ENCODE measurements around the gene RAB3D. TPM values are rescaled to one million over a fixed set of nuclear protein-coding genes. Genes with fewer than 3 reads are reported as not detected.
A peak's percentile ranks its signal among the peaks of the same experiment; 100 is the strongest.

RAB3D gene
- total RNA-seq, 1 donor from 2014 or later: 7.2 TPM

- no peak for TF ChIP-seq CTCF (IDR thresholded peaks at IDR 0.05; ENCODE audit: borderline replicate concordance)
- Histone ChIP-seq H3K27ac (replicated peaks) (no peak overlapping the region), H3K36me3 (peaks cover 75% of the 10 kb centered on the region), H3K27me3 (ENCODE audit: low read depth) (no peaks in the 10 kb centered on the region), H3K4me3 (no peak overlapping the region), H3K9me3 (replicated peaks) (no peaks in the 10 kb centered on the region), H3K4me1 (peaks cover under 1% of the 10 kb centered on the region)
- intact Hi-C loops (cut with micrococcal nuclease): no loop called here
- DNase-seq: no peak
Observed at GRCh38 chr19:11330127-11330526, 9.3 kb downstream of the RAB3D start.

- no peak for TF ChIP-seq CTCF (IDR thresholded peaks at IDR 0.05; ENCODE audit: borderline replicate concordance)
- no peak for DNase-seq
- Histone ChIP-seq H3K4me3 (no peak overlapping the region), H3K9me3 (replicated peaks) (no peaks in the 10 kb centered on the region), H3K27ac (replicated peaks) (peak overlapping the region; percentile 82), H3K27me3 (ENCODE audit: low read depth) (no peaks in the 10 kb centered on the region), H3K4me1 (peaks cover 25% of the 10 kb centered on the region), H3K36me3 (peaks cover 43% of the 10 kb centered on the region)
- intact Hi-C loops (cut with micrococcal nuclease): no loop called here
Observed at GRCh38 chr19:11325544-11325943, 13.9 kb downstream of the RAB3D start.

GRCh38 chr19:11324748-11325389 lies 14.6 kb downstream of the RAB3D start:
- no peaks in the 10 kb centered on the region for H3K27me3 ChIP-seq (ENCODE audit: low read depth)
- TF ChIP-seq CTCF (IDR thresholded peaks at IDR 0.05; ENCODE audit: borderline replicate concordance): no peak
- peaks cover 25% of the 10 kb centered on the region for H3K4me1 ChIP-seq
- DNase-seq: no peak
- peaks cover 37% of the 10 kb centered on the region for H3K36me3 ChIP-seq
- intact Hi-C loops (cut with micrococcal nuclease): no loop called here
- H3K27ac ChIP-seq (replicated peaks): peak overlapping the region; percentile 82
- no peaks in the 10 kb centered on the region for H3K9me3 ChIP-seq (replicated peaks)
- no peak overlapping the region for H3K4me3 ChIP-seq

GRCh38 chr19:11324079-11324661 lies 15.3 kb downstream of the RAB3D start:
- no peak overlapping the region for H3K4me3 ChIP-seq
- peaks cover 32% of the 10 kb centered on the region for H3K36me3 ChIP-seq
- peak overlapping the region; percentile 82 for H3K27ac ChIP-seq (replicated peaks)
- no peaks in the 10 kb centered on the region for H3K9me3 ChIP-seq (replicated peaks)
- intact Hi-C loops (cut with micrococcal nuclease): no loop called here
- H3K27me3 ChIP-seq (ENCODE audit: low read depth): no peaks in the 10 kb centered on the region
- DNase-seq: peak; percentile 74
- peaks cover 25% of the 10 kb centered on the region for H3K4me1 ChIP-seq
- TF ChIP-seq CTCF (IDR thresholded peaks at IDR 0.05; ENCODE audit: borderline replicate concordance): no peak

- peaks cover 25% of the 10 kb centered on the region for H3K4me1 ChIP-seq
- no peaks in the 10 kb centered on the region for H3K27me3 ChIP-seq (ENCODE audit: low read depth)
- H3K4me3 ChIP-seq: no peak overlapping the region
- no peak for TF ChIP-seq CTCF (IDR thresholded peaks at IDR 0.05; ENCODE audit: borderline replicate concordance)
- intact Hi-C loops (cut with micrococcal nuclease): no loop called here
- H3K9me3 ChIP-seq (replicated peaks): no peaks in the 10 kb centered on the region
- H3K27ac ChIP-seq (replicated peaks): peak overlapping the region; percentile 82
- peaks cover 28% of the 10 kb centered on the region for H3K36me3 ChIP-seq
- DNase-seq: no peak
Observed at GRCh38 chr19:11323601-11324078, 15.8 kb downstream of the RAB3D start.

All from left ventricle myocardium inferior (tissue), 1 donor.